ENCODE measurements around the gene TMA7B.
"Not testable (repeated sequence)": the region's sequence is repeated elsewhere in the genome, so short reads cannot be mapped to it uniquely, and the experiment has no call there.

TMA7B gene

GRCh38 chr22:39949964-39950737 is 10.0 kb upstream of the TMA7B start:
- DNase-seq (ENCODE audit: low spot score) (no peak), ATAC-seq (ENCODE audit: low read depth) (no peak)
- Histone ChIP-seq H3K4me3 (ENCODE audit: severe bottlenecking) (no peak overlapping the region), H3K36me3 (ENCODE audit: low read depth) (no peaks in the 10 kb centered on the region), H3K27me3 (ENCODE audit: insufficient read depth, poor library complexity, severe bottlenecking) (no peaks in the 10 kb centered on the region), H3K9me3 (ENCODE audit: severe bottlenecking) (no peaks in the 10 kb centered on the region), H3K27ac (ENCODE audit: poor library complexity, severe bottlenecking) (no peak overlapping the region), H3K4me1 (ENCODE audit: insufficient read depth, poor library complexity, severe bottlenecking) (no peaks in the 10 kb centered on the region)
- TF ChIP-seq CTCF (IDR thresholded peaks at IDR 0.05; ENCODE audit: poor library complexity, severe bottlenecking): no peak

GRCh38 chr22:39951603-39952293 is 8.4 kb upstream of the TMA7B start:
- not testable (repeated sequence) for H3K27ac ChIP-seq (ENCODE audit: poor library complexity, severe bottlenecking); H3K27me3 ChIP-seq (ENCODE audit: insufficient read depth, poor library complexity, severe bottlenecking); H3K9me3 ChIP-seq (ENCODE audit: severe bottlenecking); H3K4me1 ChIP-seq (ENCODE audit: insufficient read depth, poor library complexity, severe bottlenecking); ATAC-seq (ENCODE audit: low read depth); DNase-seq (ENCODE audit: low spot score); H3K36me3 ChIP-seq (ENCODE audit: low read depth); H3K4me3 ChIP-seq (ENCODE audit: severe bottlenecking)

- Histone ChIP-seq H3K36me3 (ENCODE audit: low read depth) (no peaks in the 10 kb centered on the region), H3K27me3 (ENCODE audit: insufficient read depth, poor library complexity, severe bottlenecking) (no peaks in the 10 kb centered on the region), H3K9me3 (ENCODE audit: severe bottlenecking) (no peaks in the 10 kb centered on the region), H3K27ac (ENCODE audit: poor library complexity, severe bottlenecking) (no peak overlapping the region), H3K4me1 (ENCODE audit: insufficient read depth, poor library complexity, severe bottlenecking) (no peaks in the 10 kb centered on the region), H3K4me3 (ENCODE audit: severe bottlenecking) (no peak overlapping the region)
- no peak for DNase-seq (ENCODE audit: low spot score)
- TF ChIP-seq CTCF (IDR thresholded peaks at IDR 0.05; ENCODE audit: poor library complexity, severe bottlenecking): no peak
- ATAC-seq (ENCODE audit: low read depth): no peak
These were observed 7.8 kb upstream of the TMA7B start for GRCh38 chr22:39952347-39952746.

GRCh38 chr22:39953101-39953500 is 7.1 kb upstream of the TMA7B start:
- no peak for DNase-seq (ENCODE audit: low spot score)
- H3K27me3 ChIP-seq (ENCODE audit: insufficient read depth, poor library complexity, severe bottlenecking): no peaks in the 10 kb centered on the region
- no peaks in the 10 kb centered on the region for H3K36me3 ChIP-seq (ENCODE audit: low read depth)
- no peak overlapping the region for H3K27ac ChIP-seq (ENCODE audit: poor library complexity, severe bottlenecking)
- ATAC-seq (ENCODE audit: low read depth): no peak
- H3K4me3 ChIP-seq (ENCODE audit: severe bottlenecking): no peak overlapping the region
- H3K9me3 ChIP-seq (ENCODE audit: severe bottlenecking): no peaks in the 10 kb centered on the region
- no peaks in the 10 kb centered on the region for H3K4me1 ChIP-seq (ENCODE audit: insufficient read depth, poor library complexity, severe bottlenecking)
- TF ChIP-seq CTCF (IDR thresholded peaks at IDR 0.05; ENCODE audit: poor library complexity, severe bottlenecking): no peak

- H3K4me3 ChIP-seq (ENCODE audit: severe bottlenecking): no peak overlapping the region
- peaks cover 1% of the 10 kb centered on the region for H3K4me1 ChIP-seq (ENCODE audit: insufficient read depth, poor library complexity, severe bottlenecking)
- H3K36me3 ChIP-seq (ENCODE audit: low read depth): no peaks in the 10 kb centered on the region
- no peak for ATAC-seq (ENCODE audit: low read depth)
- no peak for DNase-seq (ENCODE audit: low spot score)
- no peak for TF ChIP-seq CTCF (IDR thresholded peaks at IDR 0.05; ENCODE audit: poor library complexity, severe bottlenecking)
- no peaks in the 10 kb centered on the region for H3K9me3 ChIP-seq (ENCODE audit: severe bottlenecking)
- no peak overlapping the region for H3K27ac ChIP-seq (ENCODE audit: poor library complexity, severe bottlenecking)
- no peaks in the 10 kb centered on the region for H3K27me3 ChIP-seq (ENCODE audit: insufficient read depth, poor library complexity, severe bottlenecking)
These were observed 5.6 kb upstream of the TMA7B start for GRCh38 chr22:39954584-39955055.
